ENCODE results near the gene TRIM44. TPM values are rescaled to one million over a fixed set of nuclear protein-coding genes. Genes with fewer than 3 reads are reported as not detected.
"Not testable (repeated sequence)": the region's sequence is repeated elsewhere in the genome, so short reads cannot be mapped to it uniquely, and the experiment has no call there.

The TRIM44 gene
- total RNA-seq, 1 experiment from 2014 or later, result 32.2 TPM

- in situ Hi-C loops (cut with HindIII; ENCODE audit: low pct_unique_long_range_greater_than_20kb, low sequenced_read_pairs), result no loop called here
Measured at GRCh38 chr11:35658020-35658948, 4.3 kb upstream of the TRIM44 start.

GRCh38 chr11:35661534-35661933 is 1.0 kb upstream of the TRIM44 start:
- in situ Hi-C loops (cut with HindIII; ENCODE audit: low pct_unique_long_range_greater_than_20kb, low sequenced_read_pairs), result no loop called here

More at GRCh38 chr11:35658020-35658948, 4.3 kb upstream of the TRIM44 start:
- no peak for DNase-seq (ENCODE audit: low read depth, low spot score)

GRCh38 chr11:35662061-35662648 is 420 bp upstream of the TRIM44 start:
- in situ Hi-C loops (cut with HindIII; ENCODE audit: low pct_unique_long_range_greater_than_20kb, low sequenced_read_pairs), result no loop called here
- no peak for DNase-seq (ENCODE audit: low read depth, low spot score)

More at GRCh38 chr11:35661534-35661933, 1.0 kb upstream of the TRIM44 start:
- no peak for DNase-seq (ENCODE audit: low read depth, low spot score)

DNA sequence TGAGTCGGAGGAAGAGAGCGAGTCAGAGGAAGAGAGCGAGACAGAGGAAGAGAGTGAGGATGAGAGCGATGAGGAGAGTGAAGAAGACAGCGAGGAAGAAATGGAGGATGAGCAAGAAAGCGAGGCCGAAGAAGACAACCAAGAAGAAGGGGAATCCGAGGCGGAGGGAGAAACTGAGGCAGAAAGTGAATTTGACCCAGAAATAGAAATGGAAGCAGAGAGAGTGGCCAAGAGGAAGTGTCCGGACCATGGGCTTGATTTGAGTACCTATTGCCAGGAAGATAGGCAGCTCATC is 780 bp downstream of the TRIM44 start:
- DNase-seq (ENCODE audit: low read depth, low spot score), result no peak
- in situ Hi-C loops (cut with HindIII; ENCODE audit: low pct_unique_long_range_greater_than_20kb, low sequenced_read_pairs), result no loop called here

DNA sequence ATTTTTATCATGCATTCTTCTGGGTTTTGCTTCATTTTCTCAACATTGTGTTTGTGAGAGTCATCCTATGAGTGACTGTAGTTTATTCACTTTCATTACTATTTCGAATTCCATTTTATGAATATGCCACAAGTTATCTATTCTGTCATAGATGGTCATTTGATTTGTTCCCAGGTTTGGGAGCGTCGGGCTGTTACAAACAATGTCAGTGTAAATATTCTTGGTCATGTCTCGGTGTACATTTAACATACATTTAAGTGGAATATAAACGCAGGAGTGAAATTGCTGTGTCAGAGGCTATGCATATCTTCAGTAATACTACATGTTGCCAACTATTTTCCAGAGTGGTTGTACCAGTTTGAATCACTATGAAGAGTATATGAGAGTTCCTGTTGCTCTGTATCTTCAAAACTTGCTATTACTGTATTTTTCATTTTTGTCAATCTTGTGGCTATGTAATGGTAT is 2.4 kb downstream of the TRIM44 start:
- no peak for DNase-seq (ENCODE audit: low read depth, low spot score)

GRCh38 chr11:35667257-35667656 is 4.7 kb downstream of the TRIM44 start:
- no peak for DNase-seq (ENCODE audit: low read depth, low spot score)
- in situ Hi-C loops (cut with HindIII; ENCODE audit: low pct_unique_long_range_greater_than_20kb, low sequenced_read_pairs), result no loop called here

More for the DNA sequence above, 2.4 kb downstream of the TRIM44 start:
- in situ Hi-C loops (cut with HindIII; ENCODE audit: low pct_unique_long_range_greater_than_20kb, low sequenced_read_pairs), result no loop called here

- DNase-seq (ENCODE audit: low read depth, low spot score); in situ Hi-C loops (cut with HindIII; ENCODE audit: low pct_unique_long_range_greater_than_20kb, low sequenced_read_pairs): not testable (repeated sequence)
Measured at GRCh38 chr11:35668350-35668749, 5.8 kb downstream of the TRIM44 start.

DNA sequence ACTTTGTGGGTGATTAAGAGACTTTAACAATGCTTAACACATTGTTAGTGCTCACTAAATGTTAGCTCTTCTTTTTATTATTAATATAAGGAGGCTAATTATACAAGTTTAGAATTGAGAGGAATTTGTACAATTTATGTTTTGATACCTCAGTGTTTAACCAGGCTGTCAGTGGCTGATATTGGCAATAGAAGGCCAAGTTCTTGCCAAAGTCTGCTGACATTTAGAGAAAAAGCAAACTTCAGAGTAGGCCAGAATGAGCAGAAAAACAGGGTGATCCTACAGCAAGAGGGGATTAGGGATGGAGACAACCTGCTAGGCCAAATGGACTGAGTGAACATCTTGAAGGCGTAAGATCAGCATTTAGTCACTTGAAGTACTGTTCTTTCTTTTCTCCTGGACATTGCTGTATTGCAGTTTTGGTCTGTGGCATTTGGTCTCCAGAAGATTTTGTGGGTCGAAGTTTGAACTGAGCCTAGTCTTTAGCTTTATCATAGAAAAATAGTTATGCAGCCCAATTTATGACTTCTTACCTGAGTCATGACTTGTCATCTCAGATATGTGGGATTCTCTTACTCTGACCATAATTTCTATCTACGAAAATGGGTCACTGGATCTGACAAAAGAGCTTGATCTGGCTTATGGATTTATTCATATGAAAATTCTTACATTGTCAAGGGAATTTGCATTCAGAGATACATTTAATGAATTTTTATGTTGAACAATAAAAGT is 9.0 kb downstream of the TRIM44 start:
- DNase-seq (ENCODE audit: low read depth, low spot score), result no peak
- in situ Hi-C loops (cut with HindIII; ENCODE audit: low pct_unique_long_range_greater_than_20kb, low sequenced_read_pairs), result no loop called here

- DNase-seq (ENCODE audit: low read depth, low spot score), result no peak
- in situ Hi-C loops (cut with HindIII; ENCODE audit: low pct_unique_long_range_greater_than_20kb, low sequenced_read_pairs), result no loop called here
Measured at GRCh38 chr11:35672608-35673007, 10.0 kb downstream of the TRIM44 start.

DNA sequence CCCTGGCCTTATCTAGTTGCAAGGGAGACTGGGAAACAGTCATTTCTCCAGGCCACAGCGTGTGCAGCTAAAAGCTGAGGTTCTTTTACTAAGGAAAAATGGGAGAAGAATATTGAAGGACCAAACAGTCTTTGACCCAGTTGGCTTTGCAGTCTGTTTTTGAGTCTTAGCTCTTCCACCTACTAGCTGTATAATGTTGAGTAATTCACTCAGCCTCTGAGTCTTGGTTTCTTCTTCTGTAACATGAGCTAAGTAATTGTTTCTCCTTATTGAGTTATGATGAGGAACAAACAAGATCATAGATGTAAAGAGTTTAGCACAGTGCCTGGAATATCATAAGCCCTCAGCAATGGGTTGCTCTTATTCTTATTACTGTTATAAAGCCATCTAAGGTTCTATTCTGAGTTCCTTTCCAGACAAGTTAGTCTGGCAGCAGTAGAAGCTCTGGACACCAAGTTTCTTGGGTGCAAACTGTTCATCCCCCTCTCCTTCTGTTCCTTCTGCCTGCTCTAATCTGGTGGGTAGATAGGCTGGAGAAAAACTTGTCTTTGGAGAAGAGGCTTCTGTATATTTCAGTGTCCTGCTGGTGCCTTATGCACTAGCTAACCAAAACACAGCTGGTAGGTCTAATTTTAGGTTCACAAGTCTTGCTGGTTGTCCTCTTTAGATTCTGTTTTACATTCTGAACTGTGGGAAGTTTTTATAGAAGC is 13.5 kb downstream of the TRIM44 start:
- in situ Hi-C loops (cut with HindIII; ENCODE audit: low pct_unique_long_range_greater_than_20kb, low sequenced_read_pairs), result no loop called here

GRCh38 chr11:35676611-35676965 is 14.0 kb downstream of the TRIM44 start:
- in situ Hi-C loops (cut with HindIII; ENCODE audit: low pct_unique_long_range_greater_than_20kb, low sequenced_read_pairs), result no loop called here
- no peak for DNase-seq (ENCODE audit: low read depth, low spot score)

More for the DNA sequence above, 13.5 kb downstream of the TRIM44 start:
- DNase-seq (ENCODE audit: low read depth, low spot score), result no peak

GRCh38 chr11:35677904-35678303 is 15.3 kb downstream of the TRIM44 start:
- no peak for DNase-seq (ENCODE audit: low read depth, low spot score)
- in situ Hi-C loops (cut with HindIII; ENCODE audit: low pct_unique_long_range_greater_than_20kb, low sequenced_read_pairs), result no loop called here

GRCh38 chr11:35678471-35678870 is 15.9 kb downstream of the TRIM44 start:
- in situ Hi-C loops (cut with HindIII; ENCODE audit: low pct_unique_long_range_greater_than_20kb, low sequenced_read_pairs), result no loop called here

GRCh38 chr11:35678975-35679374 is 16.4 kb downstream of the TRIM44 start:
- no peak for DNase-seq (ENCODE audit: low read depth, low spot score)

More at GRCh38 chr11:35678471-35678870, 15.9 kb downstream of the TRIM44 start:
- no peak for DNase-seq (ENCODE audit: low read depth, low spot score)

GRCh38 chr11:35680506-35680905 is 17.9 kb downstream of the TRIM44 start:
- DNase-seq (ENCODE audit: low read depth, low spot score), result no peak
- in situ Hi-C loops (cut with HindIII; ENCODE audit: low pct_unique_long_range_greater_than_20kb, low sequenced_read_pairs), result no loop called here

More at GRCh38 chr11:35678975-35679374, 16.4 kb downstream of the TRIM44 start:
- in situ Hi-C loops (cut with HindIII; ENCODE audit: low pct_unique_long_range_greater_than_20kb, low sequenced_read_pairs), result no loop called here

- in situ Hi-C loops (cut with HindIII; ENCODE audit: low pct_unique_long_range_greater_than_20kb, low sequenced_read_pairs), result no loop called here
- no peak for DNase-seq (ENCODE audit: low read depth, low spot score)
Measured at GRCh38 chr11:35681163-35681767, 18.7 kb downstream of the TRIM44 start.
